ENCODE measurements around the gene TRIM62.
A peak's percentile ranks its signal among the peaks of the same experiment; 100 is the strongest.
"Not testable (repeated sequence)": the region's sequence is repeated elsewhere in the genome, so short reads cannot be mapped to it uniquely, and the experiment has no call there.

TRIM62 gene

DNA sequence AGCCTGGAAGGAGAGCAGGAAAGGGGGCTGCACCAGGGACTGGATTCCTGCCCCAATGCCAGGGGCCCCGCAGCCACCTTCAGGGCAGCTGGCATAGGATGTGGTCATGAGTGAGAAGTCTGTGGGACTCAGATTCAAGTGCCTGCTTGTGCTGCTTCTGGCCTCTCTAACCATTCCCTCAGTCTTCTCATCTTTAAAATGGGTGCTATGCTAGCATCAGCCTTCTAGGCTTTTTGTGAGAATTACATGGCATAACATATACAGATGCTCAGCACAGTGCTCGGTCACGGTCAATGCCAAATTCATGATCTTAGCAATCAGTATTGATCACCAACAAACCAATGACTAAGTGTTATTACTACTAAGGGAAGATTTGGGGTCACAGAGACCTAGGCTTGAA, 23.5 kb downstream of the TRIM62 start:
- no peak for DNase-seq

DNA sequence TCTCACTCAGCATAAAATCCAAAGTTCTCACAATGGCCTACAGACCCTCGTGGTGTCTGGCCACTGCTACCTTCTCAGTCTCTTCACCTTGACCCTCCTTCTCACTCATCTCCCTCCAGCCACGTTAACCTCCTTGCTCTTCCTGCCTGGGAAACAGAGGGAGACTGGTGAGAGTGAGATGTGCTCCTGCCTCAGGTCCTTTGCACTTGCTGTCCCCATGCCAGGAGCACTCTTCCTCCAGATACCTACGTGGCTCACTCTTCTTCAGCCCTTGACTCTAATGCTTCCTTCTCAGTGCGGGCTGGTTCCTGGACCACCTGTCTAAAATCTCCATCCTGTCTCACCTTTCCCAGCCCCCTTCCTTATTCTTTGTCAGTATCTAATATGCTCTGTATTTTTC, 24.7 kb downstream of the TRIM62 start:
- no peak for DNase-seq

DNA sequence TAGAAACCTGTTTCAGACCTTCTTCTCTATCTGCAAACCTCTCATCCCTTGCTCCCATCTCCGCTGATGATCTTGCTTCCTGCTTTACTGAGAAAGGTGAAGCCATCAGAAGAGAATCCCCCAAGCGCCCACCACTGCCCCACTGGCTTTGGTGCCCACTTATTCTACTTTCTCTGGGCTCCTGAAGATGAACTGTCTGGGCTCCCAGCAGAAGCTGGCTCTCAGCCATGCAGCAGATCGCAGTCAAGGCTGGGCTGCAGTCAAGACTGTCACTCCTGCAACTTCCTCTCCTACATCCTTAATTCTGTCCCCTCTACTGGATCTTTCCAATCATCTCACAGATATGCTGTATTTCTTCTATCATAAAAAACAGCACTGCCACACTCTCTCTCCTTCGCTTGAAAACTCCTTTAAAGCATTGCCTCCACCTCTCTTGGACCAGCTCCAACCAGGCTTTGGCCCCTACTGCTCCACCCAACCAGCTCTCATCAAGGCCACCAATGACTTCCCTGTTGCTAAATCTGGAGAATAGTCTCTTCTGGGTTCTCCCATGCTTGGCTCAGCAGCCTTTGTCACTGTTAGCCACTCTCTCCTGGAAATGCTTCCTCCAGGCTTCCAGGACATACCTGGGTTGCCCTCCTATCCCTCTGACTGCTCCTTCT, 25.8 kb downstream of the TRIM62 start:
- no peak for DNase-seq

GRCh38 chr1:33153650-33154049, 28.2 kb downstream of the TRIM62 start:
- no peak for DNase-seq

GRCh38 chr1:33152685-33153432, 29.0 kb downstream of the TRIM62 start:
- peak; percentile 69 for DNase-seq

GRCh38 chr1:33151116-33151515, 30.7 kb downstream of the TRIM62 start:
- DNase-seq, result no peak

DNA sequence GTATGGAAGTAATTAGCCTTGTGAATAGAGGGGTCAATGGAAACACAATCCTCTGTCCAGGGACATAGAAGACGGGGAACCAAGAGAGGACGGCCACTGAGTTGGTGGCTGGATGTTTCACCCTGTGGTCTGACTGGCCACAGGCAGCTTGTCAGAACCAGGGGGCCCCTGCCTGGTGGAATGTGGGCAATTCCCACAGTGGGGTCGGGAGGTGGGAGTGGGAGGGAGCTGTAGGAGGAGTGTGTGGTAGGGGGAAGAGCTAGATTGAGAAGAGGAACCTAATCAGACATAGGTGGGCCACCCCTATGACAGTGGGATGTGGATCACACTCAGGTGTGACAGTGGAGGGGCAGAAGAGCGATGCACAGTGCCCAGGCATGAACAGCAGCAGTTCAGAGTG, 31.3 kb downstream of the TRIM62 start:
- no peak for DNase-seq

DNA sequence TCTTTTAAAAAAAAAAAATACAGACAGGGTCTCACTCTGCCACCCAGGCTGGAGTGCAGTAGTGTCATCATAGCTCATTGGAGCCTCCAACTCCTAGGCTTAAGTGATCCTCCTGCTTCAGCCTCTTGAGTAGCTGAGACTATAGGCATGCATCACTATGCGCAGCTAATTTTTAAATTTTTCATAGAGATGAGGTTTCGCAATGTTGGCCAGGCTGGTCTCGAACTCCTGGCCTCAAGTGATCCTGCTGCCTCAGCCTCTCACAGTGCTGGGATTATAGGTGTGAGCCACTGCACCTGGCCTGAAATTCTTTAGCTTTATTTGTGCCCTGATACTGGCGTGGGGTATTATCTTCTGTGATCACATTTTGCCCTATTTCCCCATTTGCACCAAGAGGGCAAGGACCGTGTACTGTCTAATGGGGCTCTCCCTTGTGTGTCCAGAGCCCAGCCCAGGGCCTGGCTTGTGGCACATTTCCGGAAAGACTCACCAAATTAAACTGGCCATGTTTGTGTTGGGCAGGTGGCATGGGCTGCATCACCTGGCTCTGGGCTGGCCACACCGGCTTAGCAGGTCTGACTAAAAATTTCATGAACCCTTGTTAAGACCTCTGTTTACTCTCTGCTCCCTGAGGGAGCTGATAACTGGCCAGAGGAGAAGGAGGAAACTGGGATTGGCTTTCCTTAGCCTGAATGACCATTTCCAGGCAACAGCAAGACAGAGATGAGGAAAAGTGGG, 32.2 kb downstream of the TRIM62 start:
- no peak for DNase-seq

DNA sequence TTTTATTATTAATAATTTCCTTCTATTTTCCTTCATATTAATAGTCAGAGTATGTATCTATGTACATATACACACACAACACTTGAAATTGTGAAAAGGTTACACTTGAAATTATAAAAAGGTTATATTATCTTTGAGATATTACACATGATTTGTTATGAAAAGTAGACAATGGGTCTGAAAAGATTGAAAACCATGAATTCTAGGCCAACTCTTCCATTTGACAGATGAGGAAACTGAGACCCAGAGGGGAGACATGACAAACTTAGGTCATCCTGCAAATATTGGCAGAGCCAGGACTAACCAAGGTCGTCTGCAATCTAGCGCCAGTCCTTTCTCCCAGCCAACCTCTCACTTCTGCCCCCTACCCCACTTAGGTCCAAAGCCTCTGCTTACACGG, 33.2 kb downstream of the TRIM62 start:
- DNase-seq, result no peak

- DNase-seq, result no peak
These were observed 33.9 kb downstream of the TRIM62 start for GRCh38 chr1:33147997-33148314.

DNA sequence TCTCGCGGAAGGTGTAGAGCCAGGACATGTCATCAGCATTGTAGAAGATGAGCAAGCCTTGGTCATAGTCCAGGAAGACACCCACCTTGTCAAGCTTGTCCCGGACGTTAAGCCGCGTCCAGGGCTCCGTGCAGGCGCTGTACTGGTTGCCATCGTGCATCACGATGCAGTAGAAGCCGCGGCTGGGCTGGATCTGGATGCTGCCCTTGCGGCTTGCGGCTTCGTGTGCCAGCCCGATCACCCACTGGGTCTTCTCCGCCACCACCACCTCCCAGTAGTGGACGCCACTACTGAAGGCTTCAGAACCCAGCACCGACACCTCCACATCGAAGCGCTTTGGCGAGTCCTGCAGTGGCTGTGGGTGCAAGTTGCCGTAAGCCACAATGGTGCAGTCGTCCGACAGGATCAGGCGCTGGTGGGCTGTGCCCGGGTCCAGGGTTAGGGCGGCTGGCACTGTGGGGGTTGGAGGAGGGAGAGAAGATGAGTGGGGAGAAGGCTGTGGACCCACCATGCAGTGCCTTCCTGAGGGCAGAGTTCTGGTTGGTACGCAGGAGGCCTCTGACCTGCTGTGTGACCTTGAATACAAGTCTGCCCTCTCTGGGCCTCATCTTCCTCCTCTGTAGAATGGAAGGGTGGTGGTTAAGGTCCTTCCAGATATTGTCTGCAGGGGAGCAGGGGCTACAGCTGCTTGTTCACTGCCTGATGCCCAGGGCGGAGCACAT, 34.4 kb downstream of the TRIM62 start:
- DNase-seq, result no peak

GRCh38 chr1:33146003-33146402, 35.8 kb downstream of the TRIM62 start:
- DNase-seq, result no peak

GRCh38 chr1:33143698-33144097, 38.1 kb downstream of the TRIM62 start:
- no peak for DNase-seq

DNA sequence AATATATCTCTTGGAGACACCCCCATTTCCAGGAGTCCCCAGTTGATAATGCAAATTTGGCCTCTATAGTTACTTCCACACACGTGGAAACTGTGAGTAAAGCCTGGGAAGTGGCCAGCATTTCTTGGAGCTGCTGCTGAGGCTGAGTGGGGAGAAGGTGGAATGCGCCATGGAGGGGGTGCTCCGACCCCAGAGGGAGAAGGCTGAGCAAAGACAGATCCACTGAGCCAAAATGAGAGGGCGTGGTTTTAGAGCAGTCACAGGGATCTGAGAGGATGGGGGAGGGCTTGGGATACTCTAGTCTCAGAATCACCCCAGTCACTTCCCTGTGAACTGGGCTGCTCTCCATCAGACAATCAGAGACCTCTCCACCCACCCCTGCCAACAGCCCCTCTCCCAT, 38.7 kb downstream of the TRIM62 start:
- no peak for DNase-seq

- no peak for DNase-seq
These were observed 39.3 kb downstream of the TRIM62 start for GRCh38 chr1:33142483-33143064.

DNA sequence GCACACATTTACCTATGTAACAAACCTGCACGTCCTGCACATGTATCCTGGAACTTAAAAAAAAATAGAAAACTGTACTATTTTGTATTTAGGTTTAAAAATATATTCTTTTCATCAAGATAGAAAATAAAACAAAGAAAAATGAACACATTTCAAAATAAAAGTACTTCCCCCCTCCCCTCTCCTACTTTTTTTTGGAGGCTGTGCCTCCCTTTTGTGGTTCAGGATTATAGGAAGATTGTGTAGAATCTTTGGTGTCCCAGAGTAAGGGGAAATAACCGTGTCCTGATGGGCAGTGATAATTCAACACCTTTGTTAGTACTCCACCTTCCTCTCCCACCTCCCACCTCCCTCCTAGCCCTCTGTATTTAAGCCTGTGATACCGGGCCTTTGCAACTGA, 40.1 kb downstream of the TRIM62 start:
- no peak for DNase-seq

GRCh38 chr1:33141216-33141615, 40.6 kb downstream of the TRIM62 start:
- no peak for DNase-seq

DNA sequence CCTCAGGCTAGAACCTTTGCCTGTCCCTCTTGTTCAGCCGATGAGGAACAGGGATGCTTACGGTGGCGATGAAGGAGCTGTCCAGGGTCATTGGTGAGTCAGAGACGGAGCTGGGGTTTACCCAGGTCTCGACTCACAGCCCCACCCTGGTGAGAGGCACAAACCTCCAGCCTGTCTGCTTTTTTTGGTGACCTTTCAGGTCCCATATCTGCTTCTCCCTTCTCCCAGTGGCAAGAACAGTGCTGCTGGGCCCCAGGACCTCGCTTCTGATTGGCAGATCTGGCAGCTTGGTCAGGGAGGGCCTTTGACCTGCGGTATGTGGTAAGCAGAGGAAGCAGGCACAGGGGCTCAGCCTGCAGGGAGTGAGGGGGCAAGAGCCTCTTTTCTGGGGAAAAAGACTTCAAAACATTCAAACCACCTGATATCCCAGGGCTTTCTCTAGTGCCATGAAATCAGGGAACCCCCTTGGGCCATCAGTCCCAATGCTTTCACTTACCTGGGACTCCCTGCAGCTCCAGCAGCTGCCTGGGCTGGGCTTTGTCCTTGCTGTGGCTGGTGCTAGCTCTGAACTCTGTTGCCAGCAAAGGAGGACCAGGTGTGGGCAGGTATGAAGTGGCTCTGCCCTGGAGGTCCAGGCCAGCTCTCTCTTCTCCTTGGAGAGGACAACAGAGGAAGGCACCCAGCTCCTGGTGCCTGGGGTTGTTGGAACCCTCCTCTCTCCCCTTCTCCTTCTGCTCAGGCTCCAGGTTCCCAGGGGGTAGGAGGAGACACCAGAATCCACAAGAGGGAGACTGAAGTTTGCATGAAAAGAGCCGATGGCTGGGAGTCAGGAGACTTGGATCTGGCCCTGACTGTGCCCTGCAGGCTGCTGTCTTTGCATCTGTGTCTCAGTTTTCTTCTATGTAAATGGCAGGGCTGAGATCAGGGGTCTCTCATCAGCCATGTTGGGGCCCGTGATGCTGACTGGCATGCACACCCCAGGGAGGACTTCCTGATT, 41.4 kb downstream of the TRIM62 start:
- no peak for DNase-seq

GRCh38 chr1:33137800-33138199, 44.0 kb downstream of the TRIM62 start:
- DNase-seq, result no peak

DNA sequence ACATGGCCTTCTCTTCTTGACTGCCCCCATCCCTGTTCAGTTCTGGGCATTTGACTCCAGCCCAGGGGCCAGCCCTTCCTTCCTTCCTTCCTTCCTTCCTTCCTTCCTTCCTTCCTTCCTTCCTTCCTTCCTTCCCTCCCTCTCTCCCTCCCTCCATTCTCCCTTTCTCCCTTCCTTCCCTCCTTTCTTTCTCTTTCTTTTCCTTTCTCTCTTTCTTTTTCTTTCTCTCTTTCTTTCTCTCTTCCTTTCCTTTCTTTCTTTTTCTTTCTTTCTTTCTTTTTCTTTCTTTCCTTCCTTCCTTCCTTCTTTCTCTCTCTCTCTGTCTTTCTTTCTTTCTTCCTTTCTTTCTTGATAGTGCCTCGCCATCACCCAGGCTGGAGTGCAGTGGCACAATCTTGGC, 45.8 kb downstream of the TRIM62 start:
- DNase-seq, result not testable (repeated sequence)

GRCh38 chr1:33133478-33134105, 48.3 kb downstream of the TRIM62 start:
- DNase-seq, result no peak

Data from NCI-H526 treated with DMSO at 0.1 percent for 48 hours (cell line).